Measurements from ENCODE around the gene RBP2.

DNA sequence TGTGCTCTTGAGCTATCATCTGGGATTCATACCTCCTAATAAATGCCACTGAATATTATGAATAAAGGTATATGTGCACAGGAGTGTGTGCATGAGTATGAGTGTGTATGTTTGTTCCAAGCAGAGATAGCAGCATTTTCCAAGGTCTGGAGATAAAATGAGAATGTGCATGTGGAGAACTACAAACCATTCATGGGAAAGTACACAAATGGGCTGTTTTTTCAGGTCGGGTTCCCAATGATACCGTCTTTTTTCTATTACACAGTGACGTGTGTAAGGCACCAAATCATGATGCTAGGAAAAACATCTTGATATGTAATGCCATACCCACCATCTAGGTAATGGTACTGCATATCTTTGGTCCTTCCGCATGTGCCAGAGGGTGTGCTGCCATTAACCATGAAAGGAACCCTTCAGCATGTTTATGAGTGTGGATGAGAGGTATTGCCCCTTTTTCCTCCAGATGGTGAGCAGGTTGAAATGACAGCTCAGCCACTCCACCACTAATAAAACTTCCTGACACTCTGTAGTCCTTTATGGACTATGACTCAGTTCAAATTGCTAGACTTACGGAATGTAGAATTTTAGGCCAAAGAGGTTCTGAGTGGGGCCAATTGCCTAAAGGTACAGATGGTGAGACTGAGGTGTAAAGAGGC, 50.4 kb downstream of the RBP2 start:
- no peak for TF ChIP-seq POLR2AphosphoS5 (IDR thresholded peaks at IDR 0.05)
- TF ChIP-seq, protein P1, sequence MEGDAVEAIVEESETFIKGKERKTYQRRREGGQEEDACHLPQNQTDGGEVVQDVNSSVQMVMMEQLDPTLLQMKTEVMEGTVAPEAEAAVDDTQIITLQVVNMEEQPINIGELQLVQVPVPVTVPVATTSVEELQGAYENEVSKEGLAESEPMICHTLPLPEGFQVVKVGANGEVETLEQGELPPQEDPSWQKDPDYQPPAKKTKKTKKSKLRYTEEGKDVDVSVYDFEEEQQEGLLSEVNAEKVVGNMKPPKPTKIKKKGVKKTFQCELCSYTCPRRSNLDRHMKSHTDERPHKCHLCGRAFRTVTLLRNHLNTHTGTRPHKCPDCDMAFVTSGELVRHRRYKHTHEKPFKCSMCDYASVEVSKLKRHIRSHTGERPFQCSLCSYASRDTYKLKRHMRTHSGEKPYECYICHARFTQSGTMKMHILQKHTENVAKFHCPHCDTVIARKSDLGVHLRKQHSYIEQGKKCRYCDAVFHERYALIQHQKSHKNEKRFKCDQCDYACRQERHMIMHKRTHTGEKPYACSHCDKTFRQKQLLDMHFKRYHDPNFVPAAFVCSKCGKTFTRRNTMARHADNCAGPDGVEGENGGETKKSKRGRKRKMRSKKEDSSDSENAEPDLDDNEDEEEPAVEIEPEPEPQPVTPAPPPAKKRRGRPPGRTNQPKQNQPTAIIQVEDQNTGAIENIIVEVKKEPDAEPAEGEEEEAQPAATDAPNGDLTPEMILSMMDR (IDR thresholded peaks at IDR 0.05), result no peak
- no peak for TF ChIP-seq EP300 (IDR thresholded peaks at IDR 0.05)
